ENCODE data around the gene RGS1. TPM values are rescaled to one million over a fixed set of nuclear protein-coding genes. Genes with fewer than 3 reads are reported as not detected.

The RGS1 gene
- total and polyA plus RNA-seq, 9 of the 15 experiments (the other 6 are each of a cell fraction or from before 2014, with no cell fraction given): not detected

GRCh38 chr1:192554904-192555303 lies 20.7 kb upstream of the RGS1 start:
- no peak overlapping the region for H2AFZ ChIP-seq (ENCODE audit: low read depth, low read length)
- H3K4me2 ChIP-seq (ENCODE audit: insufficient read depth, low read length): no peak overlapping the region
- no TSS peak for BruUV-seq (replicated peaks)
- intact Hi-C loops (cut with micrococcal nuclease): no loop called here
- ChIA-PET POLR2A (no interaction called here), CTCF (ENCODE audit: low intra/inter-chr PET ratio) (no interaction called here)
- no peaks in the 10 kb centered on the region for H3K79me2 ChIP-seq (ENCODE audit: control insufficient read depth, insufficient read depth, low read length)
- H3K9me3 ChIP-seq (replicated peaks; ENCODE audit: control insufficient read depth, insufficient read depth, low read depth, low read length): no peaks in the 10 kb centered on the region; the same call in none of the 2 replicates
- H3K4me3 ChIP-seq: no peak overlapping the region
- H3K27ac ChIP-seq (ENCODE audit: extremely low read depth, low read depth, low read length): no peak overlapping the region
- DNase-seq (ENCODE audit: extremely low read depth in 1 of 4, low spot score in 3 of 4): no peak
- no peaks in the 10 kb centered on the region for H4K20me1 ChIP-seq (replicated peaks; ENCODE audit: control insufficient read depth, insufficient read depth, low read length)
- TF ChIP-seq NR0B1 (IDR thresholded peaks at IDR 0.05; ENCODE audit: partially characterized antibody) (no peak), TEAD2 (tag; IDR thresholded peaks at IDR 0.05) (no peak), PHF20 (IDR thresholded peaks at IDR 0.05; ENCODE audit: partially characterized antibody) (no peak), NR4A1 (CRISPR knock-in tag; IDR thresholded peaks at IDR 0.05) (no peak), NR4A1 (tag; IDR thresholded peaks at IDR 0.05) (no peak), NR2C1 (IDR thresholded peaks at IDR 0.05) (no peak), NR2C1 (tag; IDR thresholded peaks at IDR 0.05) (no peak), GTF3C2 (IDR thresholded peaks at IDR 0.05; ENCODE audit: borderline replicate concordance, extremely low read depth, insufficient read length) (no peak), BRF2 (IDR thresholded peaks at IDR 0.05; ENCODE audit: borderline replicate concordance, insufficient read depth, insufficient read length) (no peak), KAT2B (IDR thresholded peaks at IDR 0.05; ENCODE audit: low read depth, low read length) (no peak), HDAC1 (IDR thresholded peaks at IDR 0.05) (no peak), SMAD3 (CRISPR knock-in tag; conservative IDR thresholded peaks at IDR 0.05) (no peak), SMARCC2 (IDR thresholded peaks at IDR 0.05; ENCODE audit: low read depth) (no peak), NCOA1 (IDR thresholded peaks at IDR 0.05; ENCODE audit: low read depth) (no peak)
- no peak overlapping the region for H3K9ac ChIP-seq (ENCODE audit: insufficient read depth in 1 of 2, low read depth in 2 of 2, low read length in 2 of 2)
- no peak for FAIRE-seq
- H3K9me1 ChIP-seq (ENCODE audit: control insufficient read depth, insufficient read depth, low read length): no peaks in the 10 kb centered on the region
- H3K36me3 ChIP-seq (ENCODE audit: control insufficient read depth, insufficient read depth, low read length): no peaks in the 10 kb centered on the region
- no peaks in the 10 kb centered on the region for H3K4me1 ChIP-seq (replicated peaks in 1 of 2; ENCODE audit: control insufficient read depth in 2 of 2, insufficient read depth in 2 of 2, low read length in 2 of 2)
- ATAC-seq: no peak
- 0% methylated on average over 4 of the region's 4 CpGs for WGBS (ENCODE audit: insufficient coverage, low coverage, missing lambda C conversion rate)
- in situ Hi-C loops (cut with MboI): no loop called here
- H3K27me3 ChIP-seq (ENCODE audit: control insufficient read depth in 2 of 2, insufficient read depth in 2 of 2, low read length in 2 of 2): no peaks in the 10 kb centered on the region

Data from K562 (cell line).